SK-N-SH treated with all-trans-retinoic acid at 6 μM for 48 hours (cell line): ENCODE results near the gene PDSS2.

ENCODE experiments used
- ATAC-seq: fragments of 200-7000 bp; cut with Tn5 transposase; 3 replicates; pipeline ENCODE4 v1.9.1; 2020; ENCODE audit warnings: mild to moderate bottlenecking, moderate library complexity
- ARNTL ChIP-seq: fragments of 450-650 bp; formaldehyde crosslinking; IDR thresholded peaks from 2 replicates; pipeline ENCODE4 v1.5.0; 2020; ENCODE audit warnings: low read depth, mild to moderate bottlenecking, moderate library complexity, borderline replicate concordance
- BACH2 ChIP-seq: fragments of 250-450 bp; sonication (Bioruptor Pico); IDR thresholded peaks from 2 replicates; pipeline ENCODE4 v1.9.0; 2021; ENCODE audit warnings: mild to moderate bottlenecking, borderline replicate concordance
- CSDC2 ChIP-seq: fragments of 250-450 bp; sonication (Bioruptor Pico); IDR thresholded peaks from 2 replicates; pipeline ENCODE4 v1.5.0; 2020; ENCODE audit warnings: mild to moderate bottlenecking, moderate library complexity
- ESRRG ChIP-seq: fragments of 250-450 bp; sonication (Bioruptor Pico); IDR thresholded peaks from 2 replicates; pipeline ENCODE4 v1.6.1; 2021; ENCODE audit warnings: mild to moderate bottlenecking
- GLIS3 ChIP-seq: fragments of 250-450 bp; sonication (Bioruptor Pico); IDR thresholded peaks from 2 replicates; pipeline ENCODE4 v1.5.0; 2020; ENCODE audit warnings: mild to moderate bottlenecking, moderate library complexity
- ISL1 ChIP-seq: fragments of 250-450 bp; sonication (Bioruptor Pico); IDR thresholded peaks from 2 replicates; pipeline ENCODE4 v2.1.2; 2022; ENCODE audit warnings: mild to moderate bottlenecking, moderate library complexity
- OSR1 ChIP-seq: fragments of 250-450 bp; sonication (Bioruptor Pico); IDR thresholded peaks from 2 replicates; pipeline ENCODE4 v1.8.0; 2022; ENCODE audit warnings: moderate library complexity, mild to moderate bottlenecking, inconsistent platforms
- POU6F1 ChIP-seq: fragments of 250-450 bp; sonication (Bioruptor Pico); IDR thresholded peaks from 2 replicates; pipeline ENCODE4 v1.8.0; 2021; ENCODE audit warnings: low read depth, mild to moderate bottlenecking, moderate library complexity, borderline replicate concordance
- PPARA ChIP-seq: fragments of 250-450 bp; sonication (Bioruptor Pico); IDR thresholded peaks from 2 replicates; pipeline ENCODE4 v1.5.0; 2020; ENCODE audit warnings: mild to moderate bottlenecking, borderline replicate concordance
- RARB ChIP-seq: fragments of 250-450 bp; sonication (Bioruptor Pico); IDR thresholded peaks from 2 replicates; pipeline ENCODE4 v1.8.0; 2021; ENCODE audit warnings: mild to moderate bottlenecking, moderate library complexity
- SNAI2 ChIP-seq: fragments of 250-450 bp; sonication (Bioruptor Pico); IDR thresholded peaks from 2 replicates; pipeline ENCODE4 v1.5.0; 2020; ENCODE audit warnings: mild to moderate bottlenecking, moderate library complexity
- TCF4 ChIP-seq: fragments of 250-450 bp; sonication (Bioruptor Pico); IDR thresholded peaks from 2 replicates; pipeline ENCODE4 v1.8.0; 2021; ENCODE audit warnings: mild to moderate bottlenecking, moderate library complexity, borderline replicate concordance
- TOX ChIP-seq: fragments of 250-450 bp; sonication (Bioruptor Pico); IDR thresholded peaks from 2 replicates; pipeline ENCODE4 v1.8.0; 2021; ENCODE audit warnings: mild to moderate bottlenecking, moderate library complexity, borderline replicate concordance
- ZC3H10 ChIP-seq: fragments of 250-450 bp; sonication (Bioruptor Pico); IDR thresholded peaks from 2 replicates; pipeline ENCODE4 v1.5.1; 2021; ENCODE audit warnings: mild to moderate bottlenecking, moderate library complexity
- ZFP3 ChIP-seq: fragments of 250-450 bp; sonication (Bioruptor Pico); IDR thresholded peaks from 2 replicates; pipeline ENCODE4 v1.5.0; 2020; ENCODE audit warnings: mild to moderate bottlenecking, moderate library complexity
- ZFP30 ChIP-seq: fragments of 450-650 bp; formaldehyde crosslinking; IDR thresholded peaks from 2 replicates; pipeline ENCODE4 v1.5.0; 2022; ENCODE audit warnings: mild to moderate bottlenecking, moderate library complexity
- ZNF565 ChIP-seq: fragments of 450-650 bp; formaldehyde crosslinking; conservative IDR thresholded peaks from 2 replicates; pipeline ENCODE4 v1.5.0; 2020; ENCODE audit warnings: low read depth, mild to moderate bottlenecking, moderate library complexity
- ZNF70 ChIP-seq: fragments of 450-650 bp; formaldehyde crosslinking; IDR thresholded peaks from 2 replicates; pipeline ENCODE4 v1.5.0; 2020; ENCODE audit warnings: mild to moderate bottlenecking, moderate library complexity
- ZNF8 ChIP-seq: fragments of 450-650 bp; formaldehyde crosslinking; IDR thresholded peaks from 2 replicates; pipeline ENCODE4 v1.5.0; 2020; ENCODE audit warnings: mild to moderate bottlenecking, moderate library complexity
- TF ChIP-seq, protein P1 (sequence below): fragments of 250-450 bp; sonication (Bioruptor Pico); IDR thresholded peaks from 2 replicates; pipeline ENCODE4 v1.5.1; 2021; ENCODE audit warnings: mild to moderate bottlenecking, moderate library complexity
- TF ChIP-seq, protein P2 (sequence below): fragments of 250-450 bp; sonication (Bioruptor Pico); IDR thresholded peaks from 2 replicates; pipeline ENCODE4 v1.5.1; 2020; ENCODE audit warnings: low read depth, mild to moderate bottlenecking, moderate library complexity
- TF ChIP-seq, protein P3 (sequence below): fragments of 250-450 bp; sonication (Bioruptor Pico); IDR thresholded peaks from 2 replicates; pipeline ENCODE4 v1.8.0; 2020; ENCODE audit warnings: mild to moderate bottlenecking, moderate library complexity, borderline replicate concordance

The PDSS2 gene

GRCh38 chr6:107272246-107272645 lies 187.1 kb downstream of the PDSS2 start:
- no peak for ATAC-seq
- TF ChIP-seq ZC3H10 (no peak), ISL1 (CRISPR knock-in tag) (no peak), TCF4 (no peak), ARNTL (no peak), ZNF8 (no peak), CSDC2 (CRISPR knock-in tag) (no peak), ZNF70 (CRISPR knock-in tag) (no peak), ESRRG (no peak), POU6F1 (CRISPR knock-in tag) (no peak), ZFP30 (no peak), GLIS3 (no peak), BACH2 (CRISPR knock-in tag) (no peak), PPARA (CRISPR knock-in tag) (no peak), RARB (CRISPR knock-in tag) (no peak), ZFP3 (CRISPR knock-in tag) (no peak)
- TF ChIP-seq, protein P1, sequence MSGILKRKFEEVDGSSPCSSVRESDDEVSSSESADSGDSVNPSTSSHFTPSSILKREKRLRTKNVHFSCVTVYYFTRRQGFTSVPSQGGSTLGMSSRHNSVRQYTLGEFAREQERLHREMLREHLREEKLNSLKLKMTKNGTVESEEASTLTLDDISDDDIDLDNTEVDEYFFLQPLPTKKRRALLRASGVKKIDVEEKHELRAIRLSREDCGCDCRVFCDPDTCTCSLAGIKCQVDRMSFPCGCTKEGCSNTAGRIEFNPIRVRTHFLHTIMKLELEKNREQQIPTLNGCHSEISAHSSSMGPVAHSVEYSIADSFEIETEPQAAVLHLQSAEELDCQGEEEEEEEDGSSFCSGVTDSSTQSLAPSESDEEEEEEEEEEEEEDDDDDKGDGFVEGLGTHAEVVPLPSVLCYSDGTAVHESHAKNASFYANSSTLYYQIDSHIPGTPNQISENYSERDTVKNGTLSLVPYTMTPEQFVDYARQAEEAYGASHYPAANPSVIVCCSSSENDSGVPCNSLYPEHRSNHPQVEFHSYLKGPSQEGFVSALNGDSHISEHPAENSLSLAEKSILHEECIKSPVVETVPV = no peak
- TF ChIP-seq, protein P2, sequence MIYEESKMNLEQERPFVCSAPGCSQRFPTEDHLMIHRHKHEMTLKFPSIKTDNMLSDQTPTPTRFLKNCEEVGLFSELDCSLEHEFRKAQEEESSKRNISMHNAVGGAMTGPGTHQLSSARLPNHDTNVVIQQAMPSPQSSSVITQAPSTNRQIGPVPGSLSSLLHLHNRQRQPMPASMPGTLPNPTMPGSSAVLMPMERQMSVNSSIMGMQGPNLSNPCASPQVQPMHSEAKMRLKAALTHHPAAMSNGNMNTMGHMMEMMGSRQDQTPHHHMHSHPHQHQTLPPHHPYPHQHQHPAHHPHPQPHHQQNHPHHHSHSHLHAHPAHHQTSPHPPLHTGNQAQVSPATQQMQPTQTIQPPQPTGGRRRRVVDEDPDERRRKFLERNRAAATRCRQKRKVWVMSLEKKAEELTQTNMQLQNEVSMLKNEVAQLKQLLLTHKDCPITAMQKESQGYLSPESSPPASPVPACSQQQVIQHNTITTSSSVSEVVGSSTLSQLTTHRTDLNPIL (CRISPR knock-in tag) = no peak
- TF ChIP-seq, protein P3, sequence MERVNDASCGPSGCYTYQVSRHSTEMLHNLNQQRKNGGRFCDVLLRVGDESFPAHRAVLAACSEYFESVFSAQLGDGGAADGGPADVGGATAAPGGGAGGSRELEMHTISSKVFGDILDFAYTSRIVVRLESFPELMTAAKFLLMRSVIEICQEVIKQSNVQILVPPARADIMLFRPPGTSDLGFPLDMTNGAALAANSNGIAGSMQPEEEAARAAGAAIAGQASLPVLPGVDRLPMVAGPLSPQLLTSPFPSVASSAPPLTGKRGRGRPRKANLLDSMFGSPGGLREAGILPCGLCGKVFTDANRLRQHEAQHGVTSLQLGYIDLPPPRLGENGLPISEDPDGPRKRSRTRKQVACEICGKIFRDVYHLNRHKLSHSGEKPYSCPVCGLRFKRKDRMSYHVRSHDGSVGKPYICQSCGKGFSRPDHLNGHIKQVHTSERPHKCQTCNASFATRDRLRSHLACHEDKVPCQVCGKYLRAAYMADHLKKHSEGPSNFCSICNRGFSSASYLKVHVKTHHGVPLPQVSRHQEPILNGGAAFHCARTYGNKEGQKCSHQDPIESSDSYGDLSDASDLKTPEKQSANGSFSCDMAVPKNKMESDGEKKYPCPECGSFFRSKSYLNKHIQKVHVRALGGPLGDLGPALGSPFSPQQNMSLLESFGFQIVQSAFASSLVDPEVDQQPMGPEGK (CRISPR knock-in tag) = no peak

- TF ChIP-seq, protein P2 (CRISPR knock-in tag) = no peak
- TF ChIP-seq ZC3H10 (no peak), ARNTL (no peak), CSDC2 (CRISPR knock-in tag) (no peak), OSR1 (CRISPR knock-in tag) (no peak), ZNF565 (CRISPR knock-in tag) (no peak), SNAI2 (no peak), ZNF8 (no peak), TCF4 (no peak), ZNF70 (CRISPR knock-in tag) (no peak), PPARA (CRISPR knock-in tag) (no peak), BACH2 (CRISPR knock-in tag) (no peak), ZFP3 (CRISPR knock-in tag) (no peak), TOX (CRISPR knock-in tag) (no peak), ZFP30 (no peak), GLIS3 (no peak)
- TF ChIP-seq, protein P3 (CRISPR knock-in tag) = no peak
- TF ChIP-seq, protein P1 = no peak
- no peak for ATAC-seq
These were observed 188.1 kb downstream of the PDSS2 start for GRCh38 chr6:107271208-107271790.
